Measurements from ENCODE around the gene C1QTNF4. TPM values are rescaled to one million over a fixed set of nuclear protein-coding genes. Genes with fewer than 3 reads are reported as not detected.
"Not testable (repeated sequence)": the region's sequence is repeated elsewhere in the genome, so short reads cannot be mapped to it uniquely, and the experiment has no call there.

C1QTNF4 gene
- total and polyA plus RNA-seq, 2 donors (not counting 1 experiment from before 2014, with no cell fraction given): 1.6 TPM; not detected in 1

DNA sequence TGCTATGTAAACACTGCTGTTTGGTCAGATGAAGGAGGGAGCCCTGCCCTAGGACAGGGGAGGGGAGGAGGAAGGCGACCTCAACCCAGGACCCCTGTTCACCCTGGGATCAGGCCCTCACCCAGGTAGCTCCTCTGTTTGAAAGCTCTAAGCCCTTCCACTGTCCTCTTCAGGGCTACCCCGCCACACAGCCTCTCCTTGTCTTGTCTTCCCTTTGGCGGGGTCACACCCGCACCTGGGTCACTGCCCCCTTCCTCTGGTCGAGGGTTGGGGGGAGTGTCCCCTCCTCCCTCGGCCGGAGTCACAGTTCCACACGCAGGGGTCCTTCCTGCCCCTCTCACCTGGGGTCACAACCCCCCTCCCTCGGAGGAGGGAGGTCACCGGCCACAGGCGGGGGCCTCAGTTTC, 29.3 kb downstream of the C1QTNF4 start:
- WGBS (ENCODE audit: insufficient coverage): 1% methylated on average over 7 of the region's 11 CpGs
- H3K9me3 Mint-ChIP-seq (ENCODE audit: insufficient read depth): no peaks in the 10 kb centered on the region
- ChIA-PET CTCF (interaction anchor here (0.5 to 2.5 kb wide), 3 partner anchors 11 to 489 kb away, joined by 3 to 19 read pairs (median 7); partner anchors contain the start of genes CELF1 and KBTBD4), POLR2A (interaction anchor here (0.5 to 1.9 kb wide), 4 partner anchors 12 to 137 kb away, joined by 3 to 18 read pairs (median 4); partner anchors contain the start of genes CELF1, KBTBD4 and NDUFS3)
- Histone ChIP-seq H2AFZ (ENCODE audit: insufficient read depth, low read depth, low read length, poor library complexity, severe bottlenecking) (peak overlapping the region; percentile 99), H3K9ac (ENCODE audit: low read length) (peak overlapping the region; percentile 97), H3K79me2 (ENCODE audit: control insufficient read depth, insufficient read depth, low read length) (peaks cover 61% of the 10 kb centered on the region), H3K4me3 (ENCODE audit: control extremely low read depth in 1 of 5, extremely low read depth in 1 of 5, insufficient read depth in 1 of 5, low read depth in 2 of 5, low read length in 4 of 5) (peak overlapping the region in 4 of 5 experiments; percentile 82 to 90 (median 86)), H3K9me3 (ENCODE audit: control extremely low read depth in 1 of 3, control insufficient read depth in 2 of 3, insufficient read depth in 1 of 3, low read length in 2 of 3) (no peaks in the 10 kb centered on the region), H3K4me2 (replicated peaks; ENCODE audit: low read depth, low read length, poor library complexity, severe bottlenecking) (peak overlapping the region; percentile 99), H3K27me3 (replicated peaks in 1 of 4; ENCODE audit: control extremely low read depth in 1 of 4, control insufficient read depth in 3 of 4, insufficient read depth in 4 of 4, low read length in 3 of 4) (no peaks in the 10 kb centered on the region), H3K36me3 (replicated peaks in 1 of 2; ENCODE audit: control extremely low read depth in 1 of 2, control insufficient read depth in 1 of 2, extremely low read depth in 1 of 2, insufficient read depth in 2 of 2, low read length in 1 of 2) (peaks cover 0 to 6% of the 10 kb centered on the region in 2 experiments), H3K27ac (ENCODE audit: low read length in 2 of 2) (peak overlapping the region; percentile 81 to 89), H3K4me1 (ENCODE audit: control insufficient read depth in 2 of 2, insufficient read depth in 2 of 2, low read length in 2 of 2) (peaks cover 8 to 17% of the 10 kb centered on the region in 2 donors), H4K20me1 (ENCODE audit: control insufficient read depth, insufficient read depth, low read length, poor library complexity, severe bottlenecking) (no peaks in the 10 kb centered on the region)
- H3K27ac Mint-ChIP-seq: peak overlapping the region; percentile 87
- H3K27me3 Mint-ChIP-seq: no peaks in the 10 kb centered on the region
- intact Hi-C loops (cut with micrococcal nuclease): loop anchor here (1.0 to 2.0 kb wide), 2 partner anchors 12 to 14 kb away; partner anchors contain the start of genes CELF1, KBTBD4 and NDUFS3
- DNase-seq: no peak
- TF ChIP-seq CTCF (IDR thresholded peaks at IDR 0.05) (no peak), EZH2 (IDR thresholded peaks at IDR 0.05; ENCODE audit: borderline replicate concordance, insufficient read depth, low read depth, low read length, poor library complexity, severe bottlenecking) (no peak)
- H3K4me3 Mint-ChIP-seq: peak overlapping the region; percentile 83
- H3K4me1 Mint-ChIP-seq: peaks cover 20% of the 10 kb centered on the region
- ATAC-seq (ENCODE audit: low read depth): peak; percentile 7

- not testable (repeated sequence) for H3K9me3 ChIP-seq (ENCODE audit: control extremely low read depth in 1 of 3, control insufficient read depth in 2 of 3, insufficient read depth in 1 of 3, low read length in 2 of 3); ATAC-seq (ENCODE audit: low read depth); H3K36me3 ChIP-seq (replicated peaks in 1 of 2; ENCODE audit: control extremely low read depth in 1 of 2, control insufficient read depth in 1 of 2, extremely low read depth in 1 of 2, insufficient read depth in 2 of 2, low read length in 1 of 2); DNase-seq; H3K27me3 Mint-ChIP-seq; H2AFZ ChIP-seq (ENCODE audit: insufficient read depth, low read depth, low read length, poor library complexity, severe bottlenecking); H4K20me1 ChIP-seq (ENCODE audit: control insufficient read depth, insufficient read depth, low read length, poor library complexity, severe bottlenecking); H3K27me3 ChIP-seq (replicated peaks in 1 of 4; ENCODE audit: control extremely low read depth in 1 of 4, control insufficient read depth in 3 of 4, insufficient read depth in 4 of 4, low read length in 3 of 4); H3K9ac ChIP-seq (ENCODE audit: low read length); H3K9me3 Mint-ChIP-seq (ENCODE audit: insufficient read depth); H3K4me3 ChIP-seq (ENCODE audit: control extremely low read depth in 1 of 5, extremely low read depth in 1 of 5, insufficient read depth in 1 of 5, low read depth in 2 of 5, low read length in 4 of 5); H3K27ac ChIP-seq (ENCODE audit: low read length in 2 of 2)
- peaks cover 8 to 17% of the 10 kb centered on the region in 2 donors for H3K4me1 ChIP-seq (ENCODE audit: control insufficient read depth in 2 of 2, insufficient read depth in 2 of 2, low read length in 2 of 2)
- H3K4me2 ChIP-seq (replicated peaks; ENCODE audit: low read depth, low read length, poor library complexity, severe bottlenecking): peak overlapping the region; percentile 99
- CTCF ChIA-PET: interaction anchor here (0.5 to 2.5 kb wide), 2 partner anchors 11 to 490 kb away, joined by 3 to 19 read pairs; partner anchors contain the start of gene CELF1
- H3K4me3 Mint-ChIP-seq: peak overlapping the region; percentile 83
- H3K79me2 ChIP-seq (ENCODE audit: control insufficient read depth, insufficient read depth, low read length): peaks cover 55% of the 10 kb centered on the region
- WGBS (ENCODE audit: insufficient coverage): 93% methylated on average over 6 of the region's 10 CpGs
- H3K27ac Mint-ChIP-seq: peak overlapping the region; percentile 37
- H3K4me1 Mint-ChIP-seq: peaks cover 20% of the 10 kb centered on the region
- intact Hi-C loops (cut with micrococcal nuclease): loop anchor here (2.0 kb wide), 1 partner anchor 14 kb away; the partner anchor contains the start of genes KBTBD4 and NDUFS3
- POLR2A ChIA-PET: interaction anchor here (0.6 to 1.2 kb wide), 2 partner anchors 11 to 137 kb away, joined by 3 to 4 read pairs; partner anchors contain the start of gene CELF1
Observed at GRCh38 chr11:47564366-47564765, 29.8 kb downstream of the C1QTNF4 start.

GRCh38 chr11:47562393-47562792, 31.8 kb downstream of the C1QTNF4 start:
- H2AFZ ChIP-seq (ENCODE audit: insufficient read depth, low read depth, low read length, poor library complexity, severe bottlenecking); H3K36me3 ChIP-seq (replicated peaks in 1 of 2; ENCODE audit: control extremely low read depth in 1 of 2, control insufficient read depth in 1 of 2, extremely low read depth in 1 of 2, insufficient read depth in 2 of 2, low read length in 1 of 2); H3K27me3 Mint-ChIP-seq; intact Hi-C loops (cut with micrococcal nuclease); H3K27me3 ChIP-seq (replicated peaks in 1 of 4; ENCODE audit: control extremely low read depth in 1 of 4, control insufficient read depth in 3 of 4, insufficient read depth in 4 of 4, low read length in 3 of 4); H3K27ac ChIP-seq (ENCODE audit: low read length in 2 of 2); DNase-seq; H3K4me3 Mint-ChIP-seq; H3K9me3 Mint-ChIP-seq (ENCODE audit: insufficient read depth); H3K9ac ChIP-seq (ENCODE audit: low read length); H3K9me3 ChIP-seq (ENCODE audit: control extremely low read depth in 1 of 3, control insufficient read depth in 2 of 3, insufficient read depth in 1 of 3, low read length in 2 of 3); H3K4me3 ChIP-seq (ENCODE audit: control extremely low read depth in 1 of 5, extremely low read depth in 1 of 5, insufficient read depth in 1 of 5, low read depth in 2 of 5, low read length in 4 of 5); POLR2A ChIA-PET; H4K20me1 ChIP-seq (ENCODE audit: control insufficient read depth, insufficient read depth, low read length, poor library complexity, severe bottlenecking); CTCF ChIA-PET; H3K27ac Mint-ChIP-seq; H3K4me2 ChIP-seq (replicated peaks; ENCODE audit: low read depth, low read length, poor library complexity, severe bottlenecking); ATAC-seq (ENCODE audit: low read depth): not testable (repeated sequence)
- H3K4me1 Mint-ChIP-seq: peaks cover 20% of the 10 kb centered on the region
- H3K79me2 ChIP-seq (ENCODE audit: control insufficient read depth, insufficient read depth, low read length): peaks cover 44% of the 10 kb centered on the region
- H3K4me1 ChIP-seq (ENCODE audit: control insufficient read depth in 2 of 2, insufficient read depth in 2 of 2, low read length in 2 of 2): peaks cover 8 to 17% of the 10 kb centered on the region in 2 donors
- WGBS (ENCODE audit: insufficient coverage): 100% methylated on average over 1 of the region's 4 CpGs

All from B cell (primary cell).